Activated CD4-positive, alpha-beta T cell treated with anti-CD3 and anti-CD28 coated beads for 36 hours (primary cell): ENCODE results near the gene SLC22A7. TPM values are rescaled to one million over a fixed set of nuclear protein-coding genes. Genes with fewer than 3 reads are reported as not detected.

Experiments used
- ATAC-seq: fragments of 200-7000 bp; cut with Tn5 transposase; one replicate; pipeline ENCODE4 v1.10.0; 2021; ENCODE audit warnings: mild to moderate bottlenecking, moderate library complexity
- CTCF ChIA-PET: fragments of 350-600 bp; sonication (Branson Sonifier 250); formaldehyde crosslinking; loops from one replicate; lab custom pipeline; 2021; ENCODE audit warnings: antibody characterized with exemption; lab: Charles Lee
- POLR2A ChIA-PET: fragments of 350-600 bp; sonication (Branson Sonifier 250); formaldehyde crosslinking; loops from one replicate; lab custom pipeline; 2021; ENCODE audit warnings: antibody characterized with exemption, inconsistent platforms; lab: Charles Lee
- DNase-seq: peaks from one replicate; pipeline ENCODE4 v3.0.0-alpha.2; 2020
- H3K27ac Mint-ChIP-seq: one replicate; pipeline ENCODE4 v1.8.0; 2021; ENCODE audit warnings: mixed read lengths
- H3K27me3 Mint-ChIP-seq: one replicate; pipeline ENCODE4 v1.8.0; 2021; ENCODE audit warnings: mixed read lengths
- H3K36me3 Mint-ChIP-seq: one replicate; pipeline ENCODE4 v1.8.0; 2021; ENCODE audit warnings: low read depth, mixed read lengths
- H3K4me1 Mint-ChIP-seq: one replicate; pipeline ENCODE4 v1.8.0; 2021; ENCODE audit warnings: mixed read lengths
- H3K4me3 Mint-ChIP-seq: one replicate; pipeline ENCODE4 v1.8.0; 2021; ENCODE audit warnings: mild to moderate bottlenecking, moderate library complexity, mixed read lengths
- H3K9me3 Mint-ChIP-seq: one replicate; pipeline ENCODE4 v1.8.0; 2021; ENCODE audit warnings: low read depth, mixed read lengths
- intact Hi-C, 2 experiments: fragments of 100-400 bp; cut with DNase I in 1 of 2; cut with micrococcal nuclease in 1 of 2; formaldehyde crosslinking; loops; one replicate each; pipeline versions ENCODE4 v1.14.2 to v1.15.1; 2022 to 2024; cut with DNase I, micrococcal nuclease
- total RNA-seq, 2 experiments: library from RNA; stranded (reverse); gene quantifications; one replicate each; pipeline ENCODE4 v1.2.3, GENCODE V29; 2021

The SLC22A7 gene
- total RNA-seq, 2 experiments from 2014 or later: not detected

DNA sequence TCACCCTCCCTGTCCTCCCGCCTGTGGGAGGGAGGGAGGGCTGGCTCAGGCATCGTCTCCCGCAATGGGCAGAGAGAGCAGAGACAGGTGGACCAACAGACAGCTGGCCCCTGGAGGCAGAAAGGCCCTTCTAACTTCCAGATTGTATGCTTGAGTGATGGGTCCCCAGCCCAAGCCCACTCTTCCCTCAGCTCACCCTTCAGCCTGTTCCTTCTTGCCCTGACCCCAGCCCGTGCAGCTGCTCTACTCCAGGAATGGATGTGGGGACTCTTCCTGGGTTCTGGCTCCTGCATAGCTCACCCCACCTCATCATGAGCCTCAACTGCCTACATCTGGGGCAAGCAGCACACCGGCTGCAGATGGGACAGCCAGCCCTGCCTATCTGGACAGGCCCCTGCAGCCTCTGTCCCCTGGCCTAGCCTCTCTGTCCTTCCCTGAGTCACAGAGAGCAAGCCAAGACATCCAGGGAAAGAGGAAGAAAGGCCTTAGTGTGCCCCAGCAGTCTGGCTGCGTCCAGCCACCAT is 11.5 kb upstream of the SLC22A7 start:
- ATAC-seq: no peak
- POLR2A ChIA-PET: no interaction called here
- Mint-ChIP-seq H3K36me3 (no peaks in the 10 kb centered on the region), H3K9me3 (no peaks in the 10 kb centered on the region), H3K27ac (no peak overlapping the region), H3K27me3 (peaks cover 18% of the 10 kb centered on the region), H3K4me3 (no peak overlapping the region), H3K4me1 (no peaks in the 10 kb centered on the region)
- no peak for DNase-seq
- CTCF ChIA-PET: interaction anchor here (1.8 kb wide), 1 partner anchor 22 kb away, joined by 7 read pairs; the partner anchor contains the start of gene CRIP3
- intact Hi-C loops: no loop called here

DNA sequence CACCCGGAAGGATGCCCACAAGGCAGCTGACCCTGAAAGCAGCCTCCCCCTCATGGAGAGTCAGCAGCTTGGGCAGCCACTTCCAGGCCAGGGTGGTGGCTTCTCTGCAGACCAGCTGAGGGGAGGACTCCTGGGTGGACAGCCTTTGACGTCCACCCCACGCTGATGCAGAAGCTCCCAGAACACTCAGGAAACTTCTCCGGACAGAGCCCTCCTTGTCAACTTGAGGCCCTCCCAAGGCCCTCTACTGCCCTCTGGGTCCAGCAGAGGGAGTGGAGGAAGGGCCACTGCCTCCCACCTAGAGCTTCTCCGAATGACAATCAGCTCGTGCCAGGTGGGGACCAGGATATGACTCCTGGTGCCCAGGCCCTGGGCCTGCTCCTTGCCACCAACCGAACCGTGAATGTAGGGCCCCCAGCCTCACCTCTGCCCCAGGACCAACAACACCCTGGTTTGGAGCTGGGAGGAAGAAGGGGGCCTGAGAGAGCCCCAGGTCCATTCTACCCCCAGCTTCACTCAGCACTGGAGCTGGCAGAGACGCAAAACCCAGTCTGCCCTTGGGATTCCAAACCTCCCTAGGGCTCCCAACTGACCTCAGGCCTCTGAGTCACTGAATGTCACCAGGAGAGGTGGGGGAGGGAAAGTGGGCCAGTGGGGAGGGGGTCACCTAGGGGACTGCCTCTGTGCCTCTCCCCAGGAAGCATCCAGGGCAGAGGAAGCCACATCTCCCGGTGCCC is 10.9 kb upstream of the SLC22A7 start:
- no peak overlapping the region for H3K27ac Mint-ChIP-seq
- ChIA-PET CTCF (interaction anchor here (1.8 kb wide), 1 partner anchor 22 kb away, joined by 7 read pairs; the partner anchor contains the start of gene CRIP3), POLR2A (no interaction called here)
- no peak for ATAC-seq
- H3K9me3 Mint-ChIP-seq: no peaks in the 10 kb centered on the region
- intact Hi-C loops: no loop called here
- no peak overlapping the region for H3K4me3 Mint-ChIP-seq
- H3K27me3 Mint-ChIP-seq: peaks cover 18% of the 10 kb centered on the region
- H3K36me3 Mint-ChIP-seq: no peaks in the 10 kb centered on the region
- DNase-seq: no peak
- H3K4me1 Mint-ChIP-seq: no peaks in the 10 kb centered on the region

DNA sequence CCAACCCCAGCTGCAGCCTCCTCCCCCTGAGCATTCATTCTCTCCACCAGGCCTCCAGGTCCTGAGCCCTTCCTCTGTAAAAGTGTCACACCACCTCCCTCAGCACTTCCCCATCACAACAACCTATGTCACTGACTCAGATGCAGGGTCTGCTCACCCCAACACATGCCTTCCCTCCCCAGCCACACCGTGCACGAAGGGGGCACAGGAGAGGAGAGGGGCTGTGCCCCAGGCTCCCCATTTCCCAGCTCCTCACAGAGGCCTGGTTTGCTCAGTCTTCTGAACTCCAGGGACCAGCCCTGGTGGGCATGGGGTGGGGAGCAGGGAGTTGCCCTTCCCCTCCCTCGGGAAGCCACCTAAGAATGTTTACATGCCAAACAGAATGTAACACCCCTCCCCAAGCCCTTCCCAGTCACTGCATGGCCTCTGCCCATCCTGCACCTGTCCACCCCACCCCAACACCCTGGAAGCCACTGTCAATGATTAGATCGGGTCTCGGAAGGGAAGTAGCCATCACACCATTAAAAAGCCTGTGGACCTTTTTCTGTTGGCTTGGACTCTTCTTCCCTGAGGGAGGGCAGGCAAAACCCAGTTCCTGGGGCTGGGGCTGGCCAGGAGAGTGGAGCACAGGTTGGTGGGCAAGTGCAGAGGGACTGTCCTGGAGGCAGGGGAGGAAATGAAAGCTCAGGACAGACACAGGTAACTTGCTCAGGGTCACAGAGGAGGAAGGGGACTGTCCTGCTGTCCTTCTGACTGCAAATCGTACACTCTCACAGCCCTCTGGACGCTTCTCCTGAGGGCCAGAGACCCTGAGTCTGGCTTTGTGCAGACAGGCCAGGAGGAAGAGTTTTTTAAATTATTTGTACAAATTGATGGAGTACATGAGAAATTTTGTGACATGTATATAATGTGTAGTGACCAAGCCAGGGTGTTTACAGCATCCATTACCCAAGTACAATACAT is 10.1 kb upstream of the SLC22A7 start:
- DNase-seq (no peak), ATAC-seq (no peak)
- intact Hi-C loops: no loop called here

DNA sequence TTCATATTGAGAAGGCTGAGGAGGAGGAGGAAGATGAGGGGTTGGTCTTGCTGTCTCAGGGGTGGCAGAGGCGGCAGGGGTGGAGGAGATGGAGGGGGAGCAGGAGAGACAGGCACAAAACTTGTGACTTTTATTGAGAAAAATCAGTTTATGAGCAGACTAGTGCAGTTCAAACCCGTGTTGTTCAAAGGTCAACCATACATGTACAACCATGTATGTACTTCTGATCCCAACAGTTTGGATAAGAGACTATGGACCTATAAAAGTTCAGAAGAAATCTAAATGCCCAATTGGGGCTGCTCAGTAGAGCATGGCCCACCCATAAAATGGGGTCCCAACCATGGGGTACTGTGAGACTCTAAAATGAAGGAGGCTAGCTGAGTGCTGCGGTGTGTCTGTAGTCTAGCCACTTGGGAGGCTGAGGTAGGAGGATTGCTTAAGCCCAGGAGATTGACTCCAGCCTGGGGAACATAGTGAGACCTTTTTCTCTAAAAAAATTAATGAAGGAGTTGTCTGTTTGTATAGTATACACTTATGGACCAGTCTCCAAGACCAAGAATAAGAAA is 7.6 kb upstream of the SLC22A7 start:
- H3K27me3 Mint-ChIP-seq: peaks cover 11% of the 10 kb centered on the region
- POLR2A ChIA-PET: no interaction called here
- H3K4me3 Mint-ChIP-seq: no peak overlapping the region
- no peak for ATAC-seq
- no peak for DNase-seq
- no peaks in the 10 kb centered on the region for H3K36me3 Mint-ChIP-seq
- no peaks in the 10 kb centered on the region for H3K9me3 Mint-ChIP-seq
- intact Hi-C loops: no loop called here
- no peak overlapping the region for H3K27ac Mint-ChIP-seq
- CTCF ChIA-PET: interaction anchor here (1.8 kb wide), 1 partner anchor 18 kb away, joined by 5 read pairs; the partner anchor contains the start of gene CRIP3
- no peaks in the 10 kb centered on the region for H3K4me1 Mint-ChIP-seq

More for the DNA sequence above, 10.1 kb upstream of the SLC22A7 start:
- Mint-ChIP-seq H3K9me3 (no peaks in the 10 kb centered on the region), H3K27ac (no peak overlapping the region), H3K4me3 (no peak overlapping the region), H3K27me3 (peaks cover 16% of the 10 kb centered on the region), H3K36me3 (no peaks in the 10 kb centered on the region), H3K4me1 (no peaks in the 10 kb centered on the region)
- CTCF ChIA-PET: interaction anchor here (1.8 kb wide), 1 partner anchor 21 kb away, joined by 7 read pairs; the partner anchor contains the start of gene CRIP3
- POLR2A ChIA-PET: no interaction called here

DNA sequence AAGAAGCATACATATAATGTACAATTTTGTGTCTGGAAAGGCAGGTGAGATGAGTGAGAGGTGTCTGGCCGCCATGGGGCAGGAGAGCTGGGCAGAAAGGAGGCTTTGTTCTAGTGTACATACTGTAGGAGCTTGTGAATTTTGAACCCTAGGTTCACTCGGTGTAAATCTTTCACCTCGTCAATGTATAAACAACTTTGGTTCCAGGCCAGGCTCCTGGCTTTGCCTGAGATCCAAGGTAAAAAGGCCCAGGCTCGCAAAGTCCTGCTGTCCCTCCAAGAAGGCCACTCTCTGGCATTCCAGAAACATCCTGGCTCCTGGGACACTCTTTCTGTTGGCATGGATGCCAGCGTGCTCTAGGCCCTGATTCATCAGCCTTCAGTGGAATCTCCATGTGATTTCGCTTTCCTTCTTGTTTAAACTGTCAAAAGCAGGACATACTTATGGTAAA is 7.1 kb upstream of the SLC22A7 start:
- H3K27ac Mint-ChIP-seq: no peak overlapping the region
- ATAC-seq (no peak), DNase-seq (no peak)
- no peaks in the 10 kb centered on the region for H3K9me3 Mint-ChIP-seq
- no peak overlapping the region for H3K4me3 Mint-ChIP-seq
- H3K27me3 Mint-ChIP-seq: peaks cover 6% of the 10 kb centered on the region
- ChIA-PET POLR2A (no interaction called here), CTCF (interaction anchor here (0.7 to 1.8 kb wide), 2 partner anchors 17 to 18 kb away, joined by 3 to 5 read pairs; partner anchors contain the start of gene CRIP3)
- no peaks in the 10 kb centered on the region for H3K4me1 Mint-ChIP-seq
- intact Hi-C loops: no loop called here
- no peaks in the 10 kb centered on the region for H3K36me3 Mint-ChIP-seq

DNA sequence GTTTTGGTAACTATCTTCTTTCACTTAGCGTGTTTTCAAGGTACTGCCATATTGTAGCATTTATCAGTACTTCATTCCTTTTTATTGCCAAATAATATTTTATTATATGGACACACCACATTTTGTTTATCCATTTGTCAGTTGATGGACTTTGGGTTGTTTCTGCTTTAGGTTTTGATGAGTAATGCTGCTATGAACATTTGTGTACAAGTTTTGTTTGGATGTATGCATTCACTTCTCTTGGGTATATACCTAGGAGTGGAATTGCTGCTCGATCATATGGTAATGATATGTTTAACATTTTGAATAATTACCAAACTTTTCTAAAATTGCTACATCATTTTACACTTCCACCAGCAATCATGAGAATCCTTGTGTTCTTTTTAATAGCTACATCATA is 6.4 kb upstream of the SLC22A7 start:
- H3K36me3 Mint-ChIP-seq: no peaks in the 10 kb centered on the region
- ChIA-PET POLR2A (no interaction called here), CTCF (interaction anchor here (0.6 to 0.7 kb wide), 3 partner anchors 17 to 68 kb away, joined by 3 read pairs; partner anchors contain the start of gene CRIP3)
- H3K9me3 Mint-ChIP-seq: no peaks in the 10 kb centered on the region
- H3K4me3 Mint-ChIP-seq: no peak overlapping the region
- no peak overlapping the region for H3K27ac Mint-ChIP-seq
- peaks cover 2% of the 10 kb centered on the region for H3K27me3 Mint-ChIP-seq
- DNase-seq (no peak), ATAC-seq (no peak)
- H3K4me1 Mint-ChIP-seq: no peaks in the 10 kb centered on the region
- intact Hi-C loops: no loop called here

DNA sequence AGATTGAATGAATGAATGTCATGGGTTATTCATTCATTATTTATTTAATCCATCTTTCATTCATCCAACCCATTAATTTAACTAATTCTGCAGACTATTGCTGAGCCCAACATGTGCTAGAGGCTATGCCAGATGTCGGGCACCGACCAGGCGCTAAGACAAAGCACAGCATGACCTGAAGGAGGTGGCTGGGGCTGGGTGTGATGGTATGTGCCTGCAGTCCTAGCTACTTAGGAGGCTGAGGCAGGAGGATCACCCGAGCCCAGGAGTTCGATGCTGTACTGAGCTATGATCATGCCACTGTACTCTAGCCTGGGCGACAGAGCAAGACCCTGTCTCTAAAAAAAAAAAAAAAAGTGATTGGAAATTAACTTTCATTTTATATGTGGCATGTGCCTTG is 5.7 kb upstream of the SLC22A7 start:
- ATAC-seq: no peak
- no peaks in the 10 kb centered on the region for H3K4me1 Mint-ChIP-seq
- ChIA-PET CTCF (interaction anchor here (0.7 kb wide), 1 partner anchor 16 kb away, joined by 3 read pairs; the partner anchor contains the start of gene CRIP3), POLR2A (no interaction called here)
- no peak for DNase-seq
- no peak overlapping the region for H3K27ac Mint-ChIP-seq
- intact Hi-C loops: no loop called here
- H3K36me3 Mint-ChIP-seq: no peaks in the 10 kb centered on the region
- no peaks in the 10 kb centered on the region for H3K9me3 Mint-ChIP-seq
- no peak overlapping the region for H3K4me3 Mint-ChIP-seq
- H3K27me3 Mint-ChIP-seq: no peaks in the 10 kb centered on the region

DNA sequence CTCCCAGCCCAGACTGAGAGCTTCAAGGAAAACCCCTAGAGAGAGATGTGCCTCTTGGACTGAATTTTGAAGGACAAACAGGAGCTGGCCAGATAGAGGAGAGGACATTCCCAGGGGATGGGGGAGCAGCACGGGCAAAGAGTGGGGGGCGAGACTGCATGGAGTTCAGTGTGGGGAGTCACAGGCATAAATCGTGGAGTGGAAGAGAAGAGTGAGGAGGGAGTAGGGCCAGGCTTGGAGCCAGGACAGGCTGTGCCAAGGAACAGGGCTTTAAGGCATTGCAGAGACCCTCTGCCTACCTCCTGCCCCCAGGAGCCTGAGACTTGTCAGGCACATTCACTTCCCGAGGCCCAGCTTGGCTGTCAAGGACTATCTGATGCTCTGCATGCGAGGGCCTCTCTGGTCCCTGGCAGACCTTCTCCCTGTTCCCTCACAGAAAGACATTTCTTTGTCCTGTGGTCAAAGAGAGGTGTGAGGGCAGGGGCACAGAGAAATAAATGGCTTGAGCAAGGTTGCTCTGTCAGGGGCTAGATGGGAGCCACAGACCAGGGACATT is 5.2 kb upstream of the SLC22A7 start:
- no peaks in the 10 kb centered on the region for H3K4me1 Mint-ChIP-seq
- DNase-seq (no peak), ATAC-seq (no peak)
- ChIA-PET CTCF (no interaction called here), POLR2A (no interaction called here)
- H3K36me3 Mint-ChIP-seq: no peaks in the 10 kb centered on the region
- no peaks in the 10 kb centered on the region for H3K27me3 Mint-ChIP-seq
- H3K27ac Mint-ChIP-seq: no peak overlapping the region
- no peaks in the 10 kb centered on the region for H3K9me3 Mint-ChIP-seq
- intact Hi-C loops: no loop called here
- no peak overlapping the region for H3K4me3 Mint-ChIP-seq

DNA sequence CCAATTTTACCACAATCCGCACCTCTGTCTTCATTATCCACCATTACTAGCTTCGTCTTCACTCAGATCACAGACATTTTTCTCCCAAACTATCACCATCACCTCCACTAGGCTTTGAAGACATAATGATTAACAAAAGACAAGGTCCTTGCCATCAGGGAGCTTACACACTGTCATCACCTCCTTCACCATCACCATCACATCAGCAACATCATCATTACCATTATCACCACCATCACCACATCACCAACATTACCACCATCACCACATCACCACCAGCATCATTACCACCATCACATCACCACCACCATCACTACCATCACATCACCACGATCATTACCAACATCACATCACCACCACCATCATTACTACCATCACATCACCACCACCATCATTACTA is 4.4 kb upstream of the SLC22A7 start:
- Mint-ChIP-seq H3K4me3 (no peak overlapping the region), H3K9me3 (no peaks in the 10 kb centered on the region), H3K27ac (no peak overlapping the region), H3K27me3 (peaks cover under 1% of the 10 kb centered on the region), H3K36me3 (no peaks in the 10 kb centered on the region), H3K4me1 (no peaks in the 10 kb centered on the region)
- intact Hi-C loops: no loop called here
- DNase-seq (no peak), ATAC-seq (no peak)
- ChIA-PET CTCF (no interaction called here), POLR2A (no interaction called here)

DNA sequence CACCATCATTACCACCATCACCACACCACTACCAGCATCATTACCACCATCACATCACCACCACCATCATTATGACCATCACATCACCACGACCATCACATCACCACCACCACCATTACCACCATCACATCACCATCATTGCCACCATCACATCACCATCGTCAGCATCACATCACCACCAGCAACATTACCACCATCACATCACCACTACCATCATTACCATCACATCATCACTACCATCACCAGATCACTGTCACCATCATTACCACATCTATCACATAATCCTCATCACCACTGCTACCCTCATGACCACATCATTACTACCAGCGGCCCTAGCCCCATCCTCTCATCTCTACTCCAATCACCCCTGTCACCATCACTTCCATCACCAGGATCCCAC is 3.5 kb upstream of the SLC22A7 start:
- ATAC-seq (no peak), DNase-seq (no peak)
- H3K27ac Mint-ChIP-seq: no peak overlapping the region
- H3K4me1 Mint-ChIP-seq: no peaks in the 10 kb centered on the region
- no peaks in the 10 kb centered on the region for H3K36me3 Mint-ChIP-seq
- H3K4me3 Mint-ChIP-seq: no peak overlapping the region
- ChIA-PET CTCF (no interaction called here), POLR2A (no interaction called here)
- no peaks in the 10 kb centered on the region for H3K9me3 Mint-ChIP-seq
- intact Hi-C loops: no loop called here
- H3K27me3 Mint-ChIP-seq: peaks cover 2% of the 10 kb centered on the region

DNA sequence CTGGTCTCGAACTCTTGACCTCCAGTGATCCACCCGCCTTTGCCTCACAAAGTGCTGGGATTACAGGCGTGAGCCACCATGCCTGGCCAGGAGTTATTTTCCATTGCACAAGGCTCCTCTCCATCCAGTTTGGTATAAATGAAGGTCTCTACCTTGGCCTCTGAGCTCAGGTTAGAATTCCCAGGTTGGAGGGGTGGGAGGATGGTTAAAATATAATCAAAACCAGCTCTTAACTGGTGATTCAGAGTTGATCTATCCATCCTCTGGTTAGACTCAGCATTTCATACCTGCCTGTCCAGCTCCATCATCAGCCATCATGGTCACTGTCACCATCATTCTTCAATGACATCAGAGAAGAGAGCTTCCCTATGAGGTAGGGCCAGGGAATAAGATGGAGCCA is 2.6 kb upstream of the SLC22A7 start:
- H3K9me3 Mint-ChIP-seq: no peaks in the 10 kb centered on the region
- H3K27me3 Mint-ChIP-seq: peaks cover 2% of the 10 kb centered on the region
- POLR2A ChIA-PET: no interaction called here
- DNase-seq (no peak), ATAC-seq (no peak)
- H3K36me3 Mint-ChIP-seq: no peaks in the 10 kb centered on the region
- intact Hi-C loops: no loop called here
- H3K4me3 Mint-ChIP-seq: no peak overlapping the region
- H3K27ac Mint-ChIP-seq: no peak overlapping the region
- no peaks in the 10 kb centered on the region for H3K4me1 Mint-ChIP-seq
- CTCF ChIA-PET: interaction anchor here (0.7 to 1.4 kb wide), 4 partner anchors 33 to 613 kb away, joined by 3 to 6 read pairs (median 4); no protein-coding TSS in a partner anchor
